Right hindlimb (tissue), 1 donor: ENCODE measurements around the gene PTPRH.
A peak's percentile ranks its signal among the peaks of the same experiment; 100 is the strongest.

ENCODE experiments used
- DNase-seq: peaks from one replicate; pipeline ENCODE4 v3.0.0-alpha.2; 2018

PTPRH gene, protein sequence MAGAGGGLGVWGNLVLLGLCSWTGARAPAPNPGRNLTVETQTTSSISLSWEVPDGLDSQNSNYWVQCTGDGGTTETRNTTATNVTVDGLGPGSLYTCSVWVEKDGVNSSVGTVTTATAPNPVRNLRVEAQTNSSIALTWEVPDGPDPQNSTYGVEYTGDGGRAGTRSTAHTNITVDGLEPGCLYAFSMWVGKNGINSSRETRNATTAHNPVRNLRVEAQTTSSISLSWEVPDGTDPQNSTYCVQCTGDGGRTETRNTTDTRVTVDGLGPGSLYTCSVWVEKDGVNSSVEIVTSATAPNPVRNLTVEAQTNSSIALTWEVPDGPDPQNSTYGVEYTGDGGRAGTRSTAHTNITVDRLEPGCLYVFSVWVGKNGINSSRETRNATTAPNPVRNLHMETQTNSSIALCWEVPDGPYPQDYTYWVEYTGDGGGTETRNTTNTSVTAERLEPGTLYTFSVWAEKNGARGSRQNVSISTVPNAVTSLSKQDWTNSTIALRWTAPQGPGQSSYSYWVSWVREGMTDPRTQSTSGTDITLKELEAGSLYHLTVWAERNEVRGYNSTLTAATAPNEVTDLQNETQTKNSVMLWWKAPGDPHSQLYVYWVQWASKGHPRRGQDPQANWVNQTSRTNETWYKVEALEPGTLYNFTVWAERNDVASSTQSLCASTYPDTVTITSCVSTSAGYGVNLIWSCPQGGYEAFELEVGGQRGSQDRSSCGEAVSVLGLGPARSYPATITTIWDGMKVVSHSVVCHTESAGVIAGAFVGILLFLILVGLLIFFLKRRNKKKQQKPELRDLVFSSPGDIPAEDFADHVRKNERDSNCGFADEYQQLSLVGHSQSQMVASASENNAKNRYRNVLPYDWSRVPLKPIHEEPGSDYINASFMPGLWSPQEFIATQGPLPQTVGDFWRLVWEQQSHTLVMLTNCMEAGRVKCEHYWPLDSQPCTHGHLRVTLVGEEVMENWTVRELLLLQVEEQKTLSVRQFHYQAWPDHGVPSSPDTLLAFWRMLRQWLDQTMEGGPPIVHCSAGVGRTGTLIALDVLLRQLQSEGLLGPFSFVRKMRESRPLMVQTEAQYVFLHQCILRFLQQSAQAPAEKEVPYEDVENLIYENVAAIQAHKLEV

DNA sequence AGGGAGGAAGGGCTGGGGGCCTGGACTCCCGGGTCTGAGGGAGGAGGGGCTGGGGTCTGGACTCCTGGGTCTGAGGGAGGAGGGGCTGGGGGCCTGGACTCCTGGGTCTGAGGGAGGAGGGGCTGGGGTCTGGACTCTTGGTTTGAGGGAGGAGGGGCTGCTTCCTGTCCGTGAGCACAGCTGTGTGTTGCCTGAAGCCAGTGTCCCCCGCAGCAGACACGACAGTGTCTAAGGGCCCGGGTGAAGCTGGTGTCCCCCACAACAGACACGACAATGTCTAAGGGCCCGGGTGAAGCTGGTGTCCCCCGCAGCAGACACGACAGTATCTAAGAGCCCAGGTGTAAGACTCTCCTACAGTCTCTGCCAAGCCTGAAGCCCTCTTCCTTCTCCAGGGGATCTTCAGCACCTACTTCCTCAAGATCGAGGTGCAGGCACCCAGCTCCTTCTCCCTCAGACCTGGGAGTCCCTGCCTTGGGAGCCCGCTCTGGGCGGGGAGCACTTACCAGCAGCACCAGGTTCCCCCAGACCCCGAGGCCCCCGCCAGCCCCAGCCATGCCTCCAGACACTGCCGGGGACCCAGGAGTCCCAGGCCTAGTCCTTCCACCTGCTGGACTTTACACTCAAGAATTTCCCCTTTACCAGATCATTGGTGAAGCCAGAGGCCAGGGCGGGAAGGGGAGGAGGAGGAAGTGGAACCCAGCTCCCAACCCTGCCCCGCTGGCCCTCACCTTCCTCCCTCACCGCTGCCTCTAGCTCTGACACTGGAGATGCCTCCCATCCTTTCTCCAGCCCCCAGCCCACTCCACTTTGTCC, at the start of gene PTPRH:
TSS of gene PTPRH (minus strand) at position 622 of the 813 bp plus-strand sequence. CDS start at position 554, 68 bp downstream.
- no peak for DNase-seq

DNA sequence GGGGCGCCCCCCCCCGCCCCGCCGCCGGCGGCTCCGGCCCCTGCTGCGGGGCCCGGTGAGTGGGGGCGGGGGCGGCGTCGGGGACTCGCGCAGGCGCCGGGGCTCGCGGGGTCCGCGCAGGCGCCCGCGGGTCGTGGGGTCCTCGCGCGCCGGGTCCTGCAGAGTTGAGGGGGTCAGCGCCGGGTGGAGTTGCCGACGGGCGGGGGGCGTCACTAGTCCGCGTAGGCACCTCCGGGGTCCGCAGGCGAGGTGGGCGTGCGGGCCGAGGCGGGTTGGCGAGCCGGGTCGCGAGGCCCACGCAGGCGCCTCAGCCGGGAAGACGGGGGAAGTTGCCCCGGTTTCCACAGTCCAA, 49.2 kb upstream of the PTPRH start:
- peak; percentile 41 for DNase-seq

DNA sequence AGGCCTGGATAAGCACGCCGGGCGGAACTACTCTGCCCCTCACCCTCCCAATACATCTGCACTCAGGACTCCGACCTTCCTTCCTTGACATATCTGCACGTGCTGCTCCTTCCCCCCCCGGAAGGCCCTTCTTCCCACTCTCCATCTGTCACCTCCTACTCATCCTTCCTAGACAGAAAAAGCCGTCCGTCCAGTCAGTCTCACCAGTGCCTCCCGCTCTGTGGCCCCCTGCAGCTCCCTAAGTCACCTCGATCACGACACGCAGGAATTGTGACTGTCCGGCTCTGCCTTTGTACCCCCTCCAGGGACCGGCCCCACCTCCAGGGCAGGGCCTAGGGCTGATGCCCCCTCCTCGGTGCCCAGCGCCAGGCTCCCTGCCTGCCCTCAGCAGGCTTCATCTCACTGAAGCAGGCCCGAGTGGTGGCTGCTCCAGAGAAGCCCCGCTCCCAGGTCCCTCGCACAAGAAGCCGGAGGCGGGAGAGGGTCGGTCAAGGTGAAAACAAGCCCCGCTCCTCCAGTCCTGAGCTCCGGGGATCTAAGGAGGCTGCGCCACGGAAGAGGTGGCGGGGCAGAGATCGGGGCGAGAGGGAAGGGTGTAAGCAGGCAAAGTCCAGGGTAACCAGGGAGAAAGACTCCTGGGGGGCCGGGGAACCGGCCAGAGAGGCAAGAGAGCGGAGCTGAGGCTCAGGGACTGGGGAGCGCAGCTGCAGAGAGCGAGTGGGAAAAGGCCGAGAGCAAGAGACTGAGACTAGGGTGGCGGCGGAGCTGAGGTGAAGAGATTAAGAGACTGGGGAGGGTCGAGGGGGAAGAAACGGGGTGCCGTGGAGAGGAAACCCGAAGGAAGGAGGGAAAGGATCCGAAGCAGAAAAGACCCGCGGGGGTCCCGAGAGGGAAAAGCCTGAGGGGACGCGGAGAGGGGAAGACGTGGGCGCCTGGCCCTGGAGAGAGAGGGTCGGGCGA, 48.4 kb upstream of the PTPRH start:
- no peak for DNase-seq

DNA sequence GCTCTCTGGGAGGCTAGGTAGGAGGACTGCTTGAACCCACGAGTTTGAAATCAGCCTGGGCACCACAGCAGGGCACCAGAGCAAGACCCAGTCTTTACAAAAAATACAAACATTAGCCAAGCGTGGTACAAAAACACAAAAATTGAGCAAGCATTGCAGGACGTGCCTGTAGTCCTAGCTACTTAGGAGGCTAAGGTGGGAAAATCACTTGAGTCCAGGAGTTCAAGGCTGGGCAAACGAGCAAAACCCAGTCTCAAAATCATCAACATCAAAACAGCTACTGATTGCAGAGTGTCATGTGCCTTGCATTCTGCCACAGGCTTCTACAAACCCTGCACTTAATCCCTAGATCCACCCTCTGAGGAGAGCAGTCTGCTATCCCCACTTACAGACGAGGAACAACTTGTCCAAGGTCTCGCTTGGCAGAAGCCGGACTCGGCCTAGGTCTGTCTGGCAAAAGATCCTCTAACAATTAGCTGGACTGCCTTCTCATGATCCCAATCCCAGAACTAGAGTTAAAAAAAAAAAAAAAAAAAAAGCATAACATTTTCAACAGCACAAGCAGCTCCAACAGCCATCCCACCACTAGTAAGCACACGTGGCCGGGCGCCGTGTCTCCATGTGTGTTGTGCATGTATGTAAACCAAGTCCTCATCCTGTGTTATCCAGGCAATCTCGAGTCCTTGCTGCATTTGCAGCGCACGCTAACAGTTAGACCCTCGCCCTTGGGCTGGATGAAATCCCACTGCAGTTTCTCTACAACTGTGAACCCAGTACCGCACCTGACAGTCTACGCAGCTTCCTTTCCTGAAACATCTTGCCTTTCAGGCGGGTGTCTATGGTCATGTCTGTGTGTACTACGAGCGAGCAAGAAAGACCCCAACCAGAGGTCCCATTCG, 47.5 kb upstream of the PTPRH start:
- no peak for DNase-seq

DNA sequence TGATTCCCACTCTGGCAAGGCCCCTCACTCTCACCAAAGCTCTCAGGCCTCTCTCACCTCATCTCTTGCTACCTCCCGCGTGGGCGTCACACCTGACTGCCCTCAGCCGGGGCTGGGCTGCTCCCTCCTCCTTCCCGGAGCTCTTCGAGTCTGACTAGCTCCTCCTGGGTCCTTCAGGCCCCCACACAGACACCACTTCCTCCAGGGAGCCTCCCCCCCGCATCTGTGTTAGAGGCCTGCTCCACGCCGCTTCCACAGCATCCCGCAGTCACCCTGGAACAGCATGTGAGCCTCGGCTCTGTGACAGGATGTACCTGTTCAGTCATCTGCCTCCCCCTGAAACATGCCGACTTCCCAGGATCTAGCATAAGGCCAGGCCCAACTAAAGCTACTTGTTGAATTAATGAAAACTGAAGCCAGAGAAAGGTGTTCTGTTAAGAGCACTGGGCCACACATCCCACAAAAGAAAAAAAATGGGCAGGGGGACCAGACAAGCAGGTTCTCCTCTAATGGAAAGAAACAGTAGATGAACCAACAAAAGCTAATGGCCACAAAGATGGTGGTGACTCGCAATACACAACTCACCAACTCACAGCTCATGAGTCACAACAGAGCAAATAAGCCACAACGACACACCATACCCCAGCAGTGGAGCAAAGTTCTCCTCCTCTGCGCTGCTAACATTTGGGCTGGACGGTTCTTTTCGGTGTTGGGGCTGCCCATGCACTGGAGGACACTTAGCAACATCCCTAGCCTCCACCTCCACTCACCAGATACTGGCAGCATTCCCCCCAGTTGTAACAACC, 46.5 kb upstream of the PTPRH start:
- DNase-seq: no peak

DNA sequence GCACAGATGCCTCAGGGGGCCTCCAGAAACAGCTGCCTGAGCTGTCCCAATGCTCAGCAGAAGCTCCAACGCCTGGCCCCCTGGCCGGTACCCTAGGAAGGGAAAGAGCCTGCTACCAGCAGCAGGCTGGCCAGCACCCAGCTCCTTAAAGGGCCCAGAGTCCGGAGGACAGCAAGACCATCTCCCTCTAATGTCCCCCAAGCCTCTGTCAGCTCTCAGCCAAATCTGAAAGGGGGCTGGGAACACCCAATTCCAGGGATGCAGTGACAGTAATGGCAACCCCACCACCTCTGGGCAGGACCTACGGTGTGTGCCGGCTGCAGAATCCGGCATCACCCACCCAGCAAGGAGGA, 45.3 kb upstream of the PTPRH start:
- no peak for DNase-seq

- no peak for DNase-seq
Observed at GRCh38 chr19:55253842-55254624, 44.7 kb upstream of the PTPRH start.

DNA sequence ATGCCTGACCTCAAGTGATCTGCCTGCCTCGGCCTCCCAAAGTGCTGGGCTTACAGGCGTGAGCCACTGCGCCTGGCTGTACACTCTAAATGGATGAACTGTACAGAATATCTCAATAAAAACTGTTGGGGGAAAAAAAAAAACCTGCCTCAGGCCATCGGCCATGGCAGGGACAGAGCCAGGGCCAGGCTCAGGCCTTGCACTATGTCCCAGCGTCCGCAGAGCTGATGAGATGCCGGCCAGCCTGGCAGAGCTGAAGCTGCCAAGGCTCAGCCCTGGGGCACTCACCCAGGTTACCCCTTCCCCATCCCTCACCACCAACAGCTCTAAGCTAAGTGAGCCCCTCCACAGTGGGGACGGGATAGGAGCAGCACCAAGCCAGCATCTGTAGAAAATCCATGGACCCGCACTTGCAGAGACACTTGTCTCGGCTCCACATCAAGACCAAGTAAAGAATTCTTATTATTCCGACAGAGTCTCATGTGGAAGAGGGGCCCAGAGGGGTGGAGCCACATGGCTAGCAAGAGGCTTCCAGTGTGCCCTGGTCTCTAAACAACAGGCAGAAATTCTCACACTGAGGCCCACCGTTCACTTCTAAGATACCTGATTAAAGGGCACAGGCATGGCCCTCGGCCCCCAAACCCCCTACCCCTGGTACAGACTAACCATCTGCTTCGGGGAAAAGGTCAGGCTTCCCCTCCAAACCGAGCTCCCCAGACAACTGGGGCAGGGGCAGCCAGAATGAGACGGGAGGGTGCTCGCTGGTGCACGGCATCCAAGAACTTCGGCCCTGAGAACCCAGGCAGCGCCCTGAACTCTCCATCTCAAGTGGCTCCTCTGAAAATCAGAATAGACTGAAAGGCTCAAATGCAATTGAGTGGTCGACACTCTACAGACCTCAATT, 43.7 kb upstream of the PTPRH start:
- DNase-seq: no peak

- DNase-seq: no peak
Observed at GRCh38 chr19:55251341-55252081, 42.2 kb upstream of the PTPRH start.

DNA sequence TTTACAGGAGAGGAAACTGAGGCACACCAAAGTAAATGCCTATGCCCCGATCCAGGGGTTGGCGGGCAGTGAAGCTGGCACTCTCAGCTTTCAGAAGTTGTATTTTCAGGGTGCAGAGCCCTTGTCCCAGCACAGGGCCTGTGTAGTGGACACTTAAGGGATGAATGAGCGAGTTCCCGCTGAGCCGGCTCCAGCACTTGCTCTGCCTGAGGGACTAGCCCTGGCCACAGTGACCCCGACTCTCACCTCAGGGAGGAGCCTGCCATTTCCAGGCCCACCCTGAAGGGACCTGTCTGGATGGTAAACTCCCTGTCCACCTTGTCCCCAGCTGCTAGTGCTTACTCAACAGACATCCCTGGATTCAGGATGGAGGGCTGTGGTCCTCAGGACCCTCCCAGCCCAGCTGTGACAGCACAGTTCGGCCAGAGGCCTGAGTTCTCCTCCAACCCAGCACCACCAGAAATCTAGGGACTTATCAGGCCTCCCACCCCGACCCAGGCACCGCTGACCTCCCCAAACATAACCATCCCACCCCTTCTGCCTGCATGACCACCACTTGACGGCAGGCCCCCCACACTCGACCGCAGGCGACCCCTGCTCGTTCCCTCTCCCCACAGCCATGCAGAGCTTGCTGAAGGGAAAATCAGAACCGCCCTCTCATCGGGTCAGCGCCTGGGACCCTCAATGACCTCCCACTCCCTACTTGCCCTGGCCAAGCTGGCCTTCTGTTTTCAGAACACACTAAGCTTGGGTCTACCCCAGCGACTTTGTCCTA, 41.1 kb upstream of the PTPRH start:
- DNase-seq: no peak

GRCh38 chr19:55249841-55250240, 40.5 kb upstream of the PTPRH start:
- DNase-seq: no peak

- DNase-seq: no peak
Observed at GRCh38 chr19:55248704-55249103, 39.4 kb upstream of the PTPRH start.

GRCh38 chr19:55248166-55248675, 38.9 kb upstream of the PTPRH start:
- DNase-seq: no peak

GRCh38 chr19:55247621-55248099, 38.4 kb upstream of the PTPRH start:
- DNase-seq: peak; percentile 63
